DND-41 (cell line): Measurements from ENCODE around the gene CATSPER3.

ENCODE experiments used
- ATAC-seq: fragments of 200-7000 bp; cut with Tn5 transposase; 3 replicates; pipeline ENCODE4 v1.9.1; 2021; ENCODE audit warnings: low read depth; ENCODE audit not compliant: insufficient read depth
- DNase-seq: peaks from one replicate; pipeline ENCODE4 v3.0.0-alpha.2; 2020
- H2AFZ ChIP-seq: 2 replicates; pipeline ENCODE4 v1.6.0; 2012; ENCODE audit warnings: low read depth, low read length
- H3K27ac ChIP-seq: 2 replicates; pipeline ENCODE4 v1.5.1; 2012; ENCODE audit warnings: low read length, inconsistent platforms
- H3K27me3 ChIP-seq: fragments of 200-600 bp; sonication (generic); 2 replicates; pipeline ENCODE4 v1.6.0; 2012; ENCODE audit warnings: low read length, mild to moderate bottlenecking, inconsistent platforms; ENCODE audit not compliant: insufficient read depth, poor library complexity
- H3K36me3 ChIP-seq: 2 replicates; pipeline ENCODE4 v1.5.1; 2012; ENCODE audit warnings: low read length, inconsistent platforms; ENCODE audit not compliant: insufficient read depth
- H3K4me1 ChIP-seq: 2 replicates; pipeline ENCODE4 v1.5.1; 2012; ENCODE audit warnings: mild to moderate bottlenecking, low read length; ENCODE audit not compliant: insufficient read depth
- H3K4me2 ChIP-seq: 2 replicates; pipeline ENCODE4 v1.6.0; 2012; ENCODE audit warnings: mild to moderate bottlenecking, moderate library complexity, low read length, inconsistent platforms; ENCODE audit not compliant: insufficient read depth
- H3K4me3 ChIP-seq, 2 experiments: fragments of 200-600 bp in 1 of 2; shearing (Covaris generic) in 1 of 2; 2 replicates each; pipeline ENCODE4 v1.5.1; 2012 to 2016; ENCODE audit warnings: inconsistent platforms in 2 of 2, low read length in 2 of 2, mild to moderate bottlenecking in 2 of 2, low read depth in 1 of 2, moderate library complexity in 1 of 2
- H3K79me2 ChIP-seq: 2 replicates; pipeline ENCODE4 v1.6.0; 2012; ENCODE audit warnings: low read length, inconsistent platforms; ENCODE audit not compliant: insufficient read depth
- H3K9ac ChIP-seq: 2 replicates; pipeline ENCODE4 v1.6.0; 2012; ENCODE audit warnings: low read depth, mild to moderate bottlenecking, inconsistent platforms, low read length, moderate library complexity
- H3K9me3 ChIP-seq: 2 replicates; pipeline ENCODE4 v1.5.1; 2012; ENCODE audit warnings: low read length, moderate library complexity, mild to moderate bottlenecking, inconsistent platforms; ENCODE audit not compliant: insufficient read depth, severe bottlenecking
- H4K20me1 ChIP-seq: 2 replicates; pipeline ENCODE4 v1.6.0; 2012; ENCODE audit warnings: low read length; ENCODE audit not compliant: insufficient read depth
- CTCF ChIP-seq: IDR thresholded peaks from 2 replicates; pipeline ENCODE4 v1.5.1; 2012; ENCODE audit warnings: borderline replicate concordance, low read length, moderate library complexity, mild to moderate bottlenecking; ENCODE audit not compliant: poor library complexity, severe bottlenecking; ENCODE audit errors: extremely low read depth
- EZH2 ChIP-seq: IDR thresholded peaks from 3 replicates; pipeline ENCODE4 v1.6.1; 2012; ENCODE audit warnings: borderline replicate concordance, low read depth, mild to moderate bottlenecking, moderate library complexity, low read length, inconsistent platforms; ENCODE audit not compliant: severe bottlenecking

The CATSPER3 gene

GRCh38 chr5:135013445-135013844, 45.7 kb downstream of the CATSPER3 start:
- Histone ChIP-seq H3K9ac (no peak overlapping the region), H3K27me3 (no peaks in the 10 kb centered on the region), H3K79me2 (no peaks in the 10 kb centered on the region), H3K36me3 (no peaks in the 10 kb centered on the region), H2AFZ (no peak overlapping the region), H4K20me1 (no peaks in the 10 kb centered on the region), H3K27ac (no peak overlapping the region), H3K4me3 (no peak overlapping the region), H3K4me1 (no peaks in the 10 kb centered on the region), H3K9me3 (no peaks in the 10 kb centered on the region), H3K4me2 (no peak overlapping the region)
- ATAC-seq (no peak), DNase-seq (no peak)
- TF ChIP-seq EZH2 (no peak), CTCF (no peak)

- ATAC-seq (no peak), DNase-seq (no peak)
- Histone ChIP-seq H3K27me3 (no peaks in the 10 kb centered on the region), H4K20me1 (no peaks in the 10 kb centered on the region), H3K27ac (no peak overlapping the region), H3K36me3 (no peaks in the 10 kb centered on the region), H3K79me2 (no peaks in the 10 kb centered on the region), H3K4me1 (no peaks in the 10 kb centered on the region), H2AFZ (no peak overlapping the region), H3K9me3 (no peaks in the 10 kb centered on the region), H3K9ac (no peak overlapping the region), H3K4me3 (no peak overlapping the region), H3K4me2 (no peak overlapping the region)
- TF ChIP-seq CTCF, result no peak
- TF ChIP-seq EZH2, result no peak
Measured at GRCh38 chr5:135013947-135014570, 46.4 kb downstream of the CATSPER3 start.

GRCh38 chr5:135015942-135016341, 48.2 kb downstream of the CATSPER3 start:
- DNase-seq (no peak), ATAC-seq (no peak)
- H3K27me3 ChIP-seq, result no peaks in the 10 kb centered on the region
- H3K4me1 ChIP-seq, result no peaks in the 10 kb centered on the region
- H2AFZ ChIP-seq, result no peak overlapping the region
- H3K9ac ChIP-seq, result no peak overlapping the region
- no peaks in the 10 kb centered on the region for H3K79me2 ChIP-seq
- no peaks in the 10 kb centered on the region for H4K20me1 ChIP-seq
- no peaks in the 10 kb centered on the region for H3K9me3 ChIP-seq
- no peaks in the 10 kb centered on the region for H3K36me3 ChIP-seq
- H3K4me2 ChIP-seq, result no peak overlapping the region
- H3K27ac ChIP-seq, result no peak overlapping the region
- H3K4me3 ChIP-seq, result no peak overlapping the region
- no peak for TF ChIP-seq EZH2
- no peak for TF ChIP-seq CTCF

- ATAC-seq (no peak), DNase-seq (no peak)
- H3K9ac ChIP-seq, result no peak overlapping the region
- no peak overlapping the region for H3K27ac ChIP-seq
- H4K20me1 ChIP-seq, result no peaks in the 10 kb centered on the region
- no peak overlapping the region for H2AFZ ChIP-seq
- no peaks in the 10 kb centered on the region for H3K36me3 ChIP-seq
- TF ChIP-seq CTCF, result no peak
- no peaks in the 10 kb centered on the region for H3K4me1 ChIP-seq
- no peaks in the 10 kb centered on the region for H3K79me2 ChIP-seq
- no peaks in the 10 kb centered on the region for H3K27me3 ChIP-seq
- no peak overlapping the region for H3K4me2 ChIP-seq
- H3K4me3 ChIP-seq, result no peak overlapping the region
- H3K9me3 ChIP-seq, result no peaks in the 10 kb centered on the region
Measured at GRCh38 chr5:135016861-135017290, 49.2 kb downstream of the CATSPER3 start.
